Measurements from ENCODE around the gene ADI1. TPM values are rescaled to one million over a fixed set of nuclear protein-coding genes. Genes with fewer than 3 reads are reported as not detected.
"Not testable (repeated sequence)": the region's sequence is repeated elsewhere in the genome, so short reads cannot be mapped to it uniquely, and the experiment has no call there.

ADI1 gene
- total RNA-seq, 5 donors from 2014 or later (not counting 1 experiment from before 2014, with no cell fraction given) = 20.9 to 29.0 (median 28.3) TPM

GRCh38 chr2:3448441-3448911 is 70.9 kb downstream of the ADI1 start:
- H3K27me3 Mint-ChIP-seq; POLR2A ChIA-PET; H3K27ac ChIP-seq (ENCODE audit: low read length); CTCF ChIA-PET; H3K9me3 ChIP-seq; ATAC-seq (replicated peaks in 1 of 4); DNase-seq; H3K27me3 ChIP-seq (replicated peaks in 1 of 2; ENCODE audit: control insufficient read depth in 2 of 2, extremely low read depth in 1 of 2, insufficient read depth in 2 of 2, low read length in 1 of 2); H3K4me1 ChIP-seq (ENCODE audit: control insufficient read depth in 1 of 2, extremely low read depth in 1 of 2, insufficient read depth in 2 of 2, low read length in 2 of 2); H3K9me3 Mint-ChIP-seq; H3K4me3 ChIP-seq (ENCODE audit: control insufficient read depth in 1 of 2, extremely low read depth in 1 of 2, low read length in 1 of 2); H3K4me1 Mint-ChIP-seq; H3K27ac Mint-ChIP-seq; H3K4me3 Mint-ChIP-seq: not testable (repeated sequence)
- H3K36me3 ChIP-seq (ENCODE audit: control insufficient read depth in 2 of 2, extremely low read depth in 1 of 2, insufficient read depth in 1 of 2, low read length in 1 of 2) = peaks cover 28 to 73% of the 10 kb centered on the region in 2 donors
- peaks cover 73% of the 10 kb centered on the region for H3K36me3 Mint-ChIP-seq
- WGBS (ENCODE audit: insufficient coverage) = 97% methylated on average over 29 of the region's 35 CpGs

- Mint-ChIP-seq H3K27ac (no peak overlapping the region), H3K36me3 (peaks cover 69% of the 10 kb centered on the region), H3K4me1 (peaks cover 0 to under 1% (median 0%) of the 10 kb centered on the region in 3 donors), H3K4me3 (no peak overlapping the region), H3K27me3 (no peaks in the 10 kb centered on the region), H3K9me3 (no peaks in the 10 kb centered on the region)
- ChIA-PET CTCF (no interaction called here), POLR2A (no interaction called here)
- WGBS (ENCODE audit: insufficient coverage) = 83% methylated on average over 2 of the region's 9 CpGs
- Histone ChIP-seq H3K36me3 (ENCODE audit: control insufficient read depth in 2 of 2, extremely low read depth in 1 of 2, insufficient read depth in 1 of 2, low read length in 1 of 2) (peaks cover 28 to 74% of the 10 kb centered on the region in 2 donors), H3K4me1 (ENCODE audit: control insufficient read depth in 1 of 2, extremely low read depth in 1 of 2, insufficient read depth in 2 of 2, low read length in 2 of 2) (no peaks in the 10 kb centered on the region), H3K9me3 (no peaks in the 10 kb centered on the region), H3K27ac (ENCODE audit: low read length) (no peak overlapping the region), H3K27me3 (replicated peaks in 1 of 2; ENCODE audit: control insufficient read depth in 2 of 2, extremely low read depth in 1 of 2, insufficient read depth in 2 of 2, low read length in 1 of 2) (no peaks in the 10 kb centered on the region), H3K4me3 (ENCODE audit: control insufficient read depth in 1 of 2, extremely low read depth in 1 of 2, low read length in 1 of 2) (no peak overlapping the region)
- ATAC-seq (replicated peaks in 1 of 4) = no peak
- DNase-seq = no peak
Measured at GRCh38 chr2:3447789-3448317, 71.5 kb downstream of the ADI1 start.

Other genes with a start within 250 kb of the ADI1 start
- gene EIPR1, start 141.7 kb downstream of the ADI1 start, total RNA-seq = 10 to 100 TPM; 26.0 to 36.4 (median 27.8) TPM
- gene TRAPPC12, start 139.8 kb downstream of the ADI1 start, total RNA-seq = 100 to 1,000 TPM; 103 to 158 (median 152) TPM
- gene RNASEH1, start 38.8 kb upstream of the ADI1 start, total RNA-seq = 10 to 100 TPM; 24.1 to 28.4 (median 25.2) TPM
- gene RPS7, start 55.7 kb upstream of the ADI1 start, total RNA-seq = 1,000 to 10,000 TPM; 1,490 to 1,765 (median 1,631) TPM
- gene COLEC11, start 75.6 kb upstream of the ADI1 start, total RNA-seq = 1 to 10 TPM in 1 of 5 donors, under 1 TPM in 1, not detected in 3; 0.35 to 1.8 TPM
- not detected for gene ALLC, start 138.7 kb upstream of the ADI1 start, total RNA-seq
- not detected for gene DCDC2C, start 184.0 kb upstream of the ADI1 start, total RNA-seq

Data from T-cell (primary cell).